SK-N-MC (cell line): Measurements from ENCODE around the gene UCP3.

Experiments used
- EZH2 ChIP-seq: fragments of 200-600 bp; sonication (generic); IDR thresholded peaks from one replicate; pipeline ENCODE4 v1.6.1; 2017; ENCODE audit warnings: antibody characterized with exemption
- POLR2AphosphoS5 ChIP-seq: IDR thresholded peaks from 2 replicates; pipeline ENCODE4 v1.6.1; 2012; ENCODE audit warnings: mild to moderate bottlenecking, low read depth, low read length, borderline replicate concordance

- no peak for TF ChIP-seq EZH2
- no peak for TF ChIP-seq POLR2AphosphoS5
Observed at GRCh38 chr11:74050465-74050864, 41.6 kb upstream of the UCP3 start.
